ENCODE data around the gene RARA.
"Not testable (repeated sequence)": the region's sequence is repeated elsewhere in the genome, so short reads cannot be mapped to it uniquely, and the experiment has no call there.

The RARA gene

GRCh38 chr17:40356990-40357881 lies 48.3 kb downstream of the RARA start:
- DNase-seq (ENCODE audit: low read depth in 4 of 4, low spot score in 1 of 4) = no peak

DNA sequence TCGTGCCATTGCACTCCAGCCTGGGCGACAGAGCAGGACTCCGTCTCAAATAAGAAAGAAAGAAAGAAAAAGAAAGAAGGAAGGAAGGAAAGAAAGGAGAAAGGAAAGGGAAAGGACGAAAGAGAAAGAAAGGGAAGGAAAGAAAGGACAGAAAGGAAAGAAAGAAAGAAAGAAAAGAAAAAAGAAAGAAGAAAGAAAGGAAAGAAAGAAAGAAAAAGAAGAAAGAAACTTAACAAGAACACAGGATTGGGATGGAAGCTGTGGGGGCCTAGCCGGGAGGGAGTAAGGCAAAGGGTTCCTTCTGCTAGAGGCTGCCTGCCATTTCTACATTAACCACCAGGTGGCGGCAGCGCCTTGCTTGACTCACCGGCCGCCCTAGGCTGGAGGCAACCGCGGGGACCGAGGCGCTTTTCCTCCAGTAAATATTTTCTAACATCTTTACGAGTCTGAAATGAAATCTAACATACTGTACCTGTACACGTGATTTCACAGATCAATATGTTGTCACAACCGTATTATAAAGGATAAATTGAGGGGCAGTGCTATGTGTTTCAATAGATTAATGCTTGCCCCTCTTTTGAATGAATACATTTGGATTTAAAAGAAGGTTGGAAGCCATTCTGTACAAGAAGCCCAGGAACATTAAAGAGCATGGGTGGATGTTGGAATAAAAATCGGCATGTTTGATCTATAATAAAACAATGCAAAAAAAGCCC lies 49.5 kb downstream of the RARA start:
- DNase-seq (ENCODE audit: low read depth in 4 of 4, low spot score in 1 of 4) = peak; percentile 77 to 89 (median 83)

DNA sequence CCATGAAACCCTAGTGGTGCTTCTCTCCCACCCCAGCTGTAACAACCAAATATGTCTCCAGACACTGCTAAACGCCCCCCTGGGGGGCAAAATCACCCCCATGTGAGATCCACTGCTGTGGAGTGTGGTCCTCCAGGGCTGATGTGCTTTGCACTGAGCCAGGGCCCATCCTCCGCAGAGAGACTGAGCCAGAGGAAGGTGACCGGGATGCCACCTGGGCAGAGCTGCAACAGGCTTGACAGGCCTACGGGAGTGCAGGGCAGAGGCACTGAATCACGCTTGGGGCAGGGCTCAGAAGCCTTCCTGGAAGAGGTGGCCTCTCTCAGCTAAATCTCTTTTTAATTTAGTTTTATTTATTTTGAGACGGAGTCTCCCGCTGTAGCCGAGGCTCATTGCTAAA lies 51.1 kb downstream of the RARA start:
- DNase-seq (ENCODE audit: low read depth in 4 of 4, low spot score in 1 of 4) = no peak

GRCh38 chr17:40361063-40361924 lies 52.3 kb downstream of the RARA start:
- DNase-seq (ENCODE audit: low read depth in 4 of 4, low spot score in 1 of 4) = no peak

DNA sequence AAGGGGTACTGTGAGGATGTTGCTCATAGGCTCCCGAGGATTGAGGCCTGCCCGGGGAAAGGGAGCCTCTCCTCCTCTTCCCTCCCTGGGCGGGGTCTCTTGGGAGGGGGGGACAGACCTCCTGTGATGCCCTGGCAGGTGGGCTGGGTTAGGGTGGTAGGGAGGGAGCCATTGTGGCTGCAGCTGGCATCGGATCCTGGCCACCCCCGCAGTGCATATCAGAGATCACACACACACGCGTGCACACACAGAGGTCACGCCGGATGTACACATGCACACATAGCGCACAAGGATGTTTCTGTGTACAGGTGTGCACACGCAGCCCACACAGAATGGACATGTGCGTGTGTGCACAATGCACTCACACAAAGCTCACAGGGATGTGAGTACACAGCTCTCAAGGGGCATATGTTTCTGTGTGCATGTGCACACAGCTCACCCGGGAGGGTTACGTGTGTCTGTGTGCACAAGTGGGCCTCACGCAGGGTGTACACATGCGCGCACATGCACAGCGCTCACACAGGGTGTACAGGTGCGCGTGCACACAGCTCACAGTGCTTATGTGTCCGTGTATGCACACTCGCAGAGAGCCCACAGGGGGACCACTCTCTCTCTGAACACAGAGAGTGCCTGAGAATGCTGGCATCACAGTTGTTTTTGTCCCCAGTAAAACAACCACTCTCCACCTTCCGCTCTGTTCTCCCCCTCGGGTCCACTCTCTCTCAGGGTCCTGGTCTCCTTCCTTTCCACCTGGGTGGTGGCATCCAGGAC lies 53.1 kb downstream of the RARA start:
- no peak for DNase-seq (ENCODE audit: low read depth in 4 of 4, low spot score in 1 of 4)

- DNase-seq (ENCODE audit: low read depth in 4 of 4, low spot score in 1 of 4) = peak; percentile 56 to 86 (median 72)
Measured at GRCh38 chr17:40362696-40363110, 53.7 kb downstream of the RARA start.

DNA sequence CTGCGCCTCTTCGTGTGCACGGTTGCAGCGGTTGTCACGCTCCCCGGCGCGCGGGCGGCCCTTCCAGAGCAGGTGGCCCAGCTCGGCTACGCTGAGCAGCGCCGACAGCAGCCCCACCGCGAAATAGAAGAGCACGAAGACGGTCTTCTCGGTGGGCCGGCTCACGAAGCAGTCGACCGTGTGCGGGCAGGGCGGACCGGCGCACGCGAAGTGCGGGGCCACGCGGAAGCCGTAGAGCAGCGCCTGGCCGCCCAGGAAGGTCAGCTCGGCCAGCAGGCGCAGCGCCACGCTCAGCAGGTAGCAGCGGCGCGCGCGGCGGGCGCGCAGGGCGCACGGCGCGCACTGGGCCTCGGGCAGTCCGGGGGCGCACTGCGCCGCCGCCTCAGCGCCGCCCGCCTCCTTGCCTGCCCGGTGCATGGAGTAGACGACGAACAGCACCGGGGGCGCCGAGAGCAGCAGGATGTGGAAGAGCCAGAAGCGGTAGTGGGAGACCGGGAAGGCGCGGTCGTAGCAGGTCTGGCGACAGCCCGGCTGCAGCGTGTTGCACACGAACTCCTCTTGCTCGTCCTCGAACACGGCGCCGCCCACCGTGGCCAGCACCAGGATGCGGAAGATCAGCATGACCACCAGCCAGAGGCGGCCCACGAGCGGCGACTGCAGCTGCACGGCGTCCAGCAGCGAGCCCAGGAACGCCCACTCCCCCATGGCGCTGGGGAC lies 54.3 kb downstream of the RARA start:
- DNase-seq (ENCODE audit: low read depth in 4 of 4, low spot score in 1 of 4) = peak in 2 of 4 experiments; percentile 19 to 22

GRCh38 chr17:40364121-40364861 lies 55.3 kb downstream of the RARA start, which contains the start of gene GJD3:
TSS of gene GJD3 (minus strand) at chr17:40364737. CDS start at chr17:40363815, 922 bp downstream.
- no peak for DNase-seq (ENCODE audit: low read depth in 4 of 4, low spot score in 1 of 4)

DNA sequence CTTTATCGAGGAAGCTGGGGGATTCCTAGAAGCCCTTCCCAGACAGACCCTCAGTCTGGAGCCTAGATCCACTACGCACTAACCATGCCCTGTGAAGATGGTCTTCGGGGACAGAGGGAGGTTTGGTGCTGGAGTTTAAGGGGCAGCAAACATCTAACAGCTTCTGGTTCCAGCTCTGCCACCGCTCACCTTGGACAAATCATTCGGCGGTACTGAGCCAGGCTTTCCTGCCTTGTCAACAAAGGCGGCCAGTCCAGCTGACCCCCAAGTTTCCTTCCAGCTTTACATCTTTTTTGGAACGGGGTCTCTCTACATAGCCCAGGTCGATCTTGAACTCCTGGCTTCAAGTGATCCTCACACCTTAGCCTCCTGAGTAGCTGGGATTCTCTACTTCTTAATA lies 55.9 kb downstream of the RARA start:
- no peak for DNase-seq (ENCODE audit: low read depth in 4 of 4, low spot score in 1 of 4)

- no peak for DNase-seq (ENCODE audit: low read depth in 4 of 4, low spot score in 1 of 4)
Measured at GRCh38 chr17:40366076-40366860, 57.3 kb downstream of the RARA start.

- no peak for DNase-seq (ENCODE audit: low read depth in 4 of 4, low spot score in 1 of 4)
Measured at GRCh38 chr17:40366861-40367518, 58.0 kb downstream of the RARA start.

GRCh38 chr17:40367728-40368127 lies 58.7 kb downstream of the RARA start:
- not testable (repeated sequence) for DNase-seq (ENCODE audit: low read depth in 4 of 4, low spot score in 1 of 4)

DNA sequence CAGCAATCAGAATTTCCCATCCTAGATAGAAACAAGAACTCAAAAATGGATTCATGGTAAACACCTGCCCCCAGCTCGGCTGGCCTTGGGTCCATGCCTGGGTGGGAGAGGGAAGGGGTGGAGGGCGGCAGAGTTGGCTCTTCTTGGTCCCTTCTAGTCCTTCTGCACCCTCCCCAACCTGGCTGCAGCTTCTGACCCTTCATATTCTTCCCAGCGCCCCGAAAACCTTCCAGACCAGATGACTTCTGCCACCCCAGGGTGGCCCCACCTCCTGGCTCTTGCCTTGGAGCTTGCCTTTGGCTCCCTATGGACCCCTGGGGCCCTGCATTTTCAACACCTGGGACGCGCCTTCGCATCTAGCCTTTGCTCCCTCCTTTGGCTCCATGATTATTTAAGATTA lies 60.9 kb downstream of the RARA start:
- DNase-seq (ENCODE audit: low read depth in 4 of 4, low spot score in 1 of 4) = no peak

- DNase-seq (ENCODE audit: low read depth in 4 of 4, low spot score in 1 of 4) = no peak
Measured at GRCh38 chr17:40371261-40371929, 62.4 kb downstream of the RARA start.

DNA sequence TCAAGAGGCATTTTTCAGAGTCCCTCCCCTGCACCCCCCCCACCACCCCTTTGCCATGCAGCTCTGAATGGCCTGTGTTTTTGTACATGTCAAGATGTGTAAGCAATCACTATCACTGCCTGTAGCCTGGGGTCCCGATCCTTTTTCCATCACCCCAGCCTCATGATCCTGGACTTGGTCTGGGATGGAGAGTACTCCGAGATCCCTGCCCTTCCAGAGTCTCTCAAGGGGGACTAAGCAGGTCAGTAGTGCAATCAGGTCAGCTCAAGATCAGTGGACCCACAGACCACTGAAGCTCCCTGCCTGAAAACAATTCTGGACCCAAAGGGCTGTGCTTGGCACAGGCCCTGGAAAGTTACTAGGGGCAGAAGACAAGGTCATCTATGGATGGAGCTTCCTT lies 63.1 kb downstream of the RARA start:
- no peak for DNase-seq (ENCODE audit: low read depth in 4 of 4, low spot score in 1 of 4)

DNA sequence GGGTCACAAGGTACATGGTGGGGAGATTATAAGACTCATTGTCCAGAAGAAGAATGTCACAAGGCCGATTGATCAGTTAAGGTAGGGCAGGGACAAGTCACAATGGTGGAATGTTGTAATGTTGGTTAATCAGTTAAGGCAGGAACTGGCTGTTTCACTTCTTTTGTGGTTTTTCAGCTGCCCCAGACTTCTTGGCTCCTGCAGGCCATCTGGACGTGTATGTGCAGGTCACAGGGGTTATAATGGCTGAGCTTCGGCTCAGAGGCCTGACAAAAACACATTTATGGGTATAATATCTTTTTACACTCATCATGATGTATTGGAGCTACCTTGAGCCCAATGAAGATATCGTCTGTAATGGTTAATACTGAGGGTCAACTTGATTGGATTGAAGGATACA lies 63.7 kb downstream of the RARA start:
- DNase-seq (ENCODE audit: low read depth in 4 of 4, low spot score in 1 of 4) = not testable (repeated sequence)

- DNase-seq (ENCODE audit: low read depth in 4 of 4, low spot score in 1 of 4) = no peak
Measured at GRCh38 chr17:40373324-40373723, 64.3 kb downstream of the RARA start.

Data from stimulated activated CD4-positive, alpha-beta T cell treated with anti-CD3 and anti-CD28 coated beads, Interleukin-1b, Interleukin-23, amount 100 ng/mL, for 24 hours (primary cell).